Tibial nerve (tissue), 4 donors: ENCODE measurements around the gene PPP1R2B. TPM values are rescaled to one million over a fixed set of nuclear protein-coding genes. Genes with fewer than 3 reads are reported as not detected.
A peak's percentile ranks its signal among the peaks of the same experiment; 100 is the strongest.

Experiments used
- DNase-seq, 2 donors: peaks; one replicate each; pipeline ENCODE4 v3.0.0-alpha.2; 2019; ENCODE audit warnings: low spot score in 2 of 2
- H3K27ac ChIP-seq, 4 donors: fragments of 200-600 bp; sonication (generic) in 3 of 4; one replicate each; pipeline ENCODE4 v1.5.1; 2017 to 2019; ENCODE audit warnings: mild to moderate bottlenecking in 1 of 4
- H3K27me3 ChIP-seq, 2 donors: fragments of 200-600 bp; sonication (generic) in 1 of 2; one replicate each; pipeline versions ENCODE4 v1.5.1 to v1.6.0; 2017 to 2019
- H3K36me3 ChIP-seq, 3 donors: fragments of 200-600 bp; sonication (generic); one replicate each; pipeline ENCODE4 v1.5.1; 2018 to 2019
- H3K4me1 ChIP-seq, 4 donors: fragments of 200-600 bp; sonication (generic) in 3 of 4; one replicate each; pipeline ENCODE4 v1.5.1; 2017 to 2019
- H3K4me3 ChIP-seq, 4 donors: fragments of 200-600 bp; sonication (generic) in 3 of 4; one replicate each; pipeline ENCODE4 v1.5.1; 2017 to 2019; ENCODE audit warnings: mild to moderate bottlenecking in 1 of 4, moderate library complexity in 1 of 4
- H3K9me3 ChIP-seq, 4 donors: fragments of 200-600 bp; sonication (generic) in 3 of 4; one replicate each; pipeline ENCODE4 v1.5.1; 2017 to 2019
- CTCF ChIP-seq, 5 experiments: fragments of 200-600 bp in 3 of 5; fragments of 450-650 bp in 2 of 5; sonication (generic) in 3 of 5; IDR thresholded peaks; one replicate each; pipeline ENCODE4 v1.5.1; 2016 to 2019; ENCODE audit warnings: antibody characterized with exemption in 5 of 5, mild to moderate bottlenecking in 3 of 5, moderate library complexity in 2 of 5
- EP300 ChIP-seq, 2 donors: sonication (generic); formaldehyde crosslinking; IDR thresholded peaks; one replicate each; pipeline ENCODE4 v1.6.1; 2017; ENCODE audit warnings: antibody characterized with exemption in 2 of 2, mild to moderate bottlenecking in 1 of 2
- POLR2A ChIP-seq, 2 donors: fragments of 450-650 bp; IDR thresholded peaks; one replicate each; pipeline ENCODE4 v1.6.1; 2017; ENCODE audit warnings: antibody characterized with exemption in 2 of 2, mild to moderate bottlenecking in 2 of 2, moderate library complexity in 2 of 2
- WGBS, 2 donors: methylation state at CpG; one replicate each; pipeline ENCODE4 v1.1.5; 2018; 5-methylcytosine and 5-hydroxymethylcytosine counted together
- total RNA-seq, 4 donors: library from RNA; depleted of rRNA; stranded (reverse); fragments of >200 nt; gene quantifications; one replicate each; pipeline ENCODE4 v1.1.0, GENCODE V29; 2016

The PPP1R2B gene
- total RNA-seq, 4 donors from 2014 or later: not detected

DNA sequence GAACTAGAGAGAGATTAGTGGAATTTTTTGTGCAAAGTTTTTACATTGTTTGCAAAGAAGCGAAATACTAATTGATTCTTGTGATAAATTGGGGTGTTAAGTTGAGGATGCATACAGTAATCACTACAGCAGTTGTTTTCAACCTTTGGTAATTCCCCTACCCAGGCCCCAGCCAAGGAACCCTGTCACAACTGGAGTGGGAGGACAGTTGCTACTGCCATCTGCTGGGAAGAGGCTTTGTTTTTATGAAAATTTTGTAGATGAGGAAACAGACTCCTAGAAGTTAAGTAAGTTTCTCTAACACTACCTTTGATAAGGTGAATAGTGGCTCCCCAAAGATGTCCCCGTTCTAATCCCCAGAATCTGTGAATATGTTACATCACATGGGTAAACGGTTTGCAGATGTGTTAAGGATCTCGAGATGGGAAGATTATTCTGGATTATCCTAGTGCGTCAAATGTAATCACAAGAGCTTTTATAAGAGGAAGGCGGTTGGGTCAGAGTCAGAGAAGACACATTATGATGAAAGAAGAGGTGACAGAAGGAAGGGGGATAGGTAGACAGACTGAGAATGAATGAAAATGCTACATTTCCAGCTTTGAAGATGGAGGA, 34.0 kb upstream of the PPP1R2B start:
- TF ChIP-seq CTCF (IDR thresholded peaks at IDR 0.05) (peak in 3 of 5 experiments; percentile 17 to 21 (median 19)), EP300 (IDR thresholded peaks at IDR 0.05) (no peak)
- Histone ChIP-seq H3K4me1 (no peaks in the 10 kb centered on the region), H3K9me3 (peaks cover 0 to 2% (median 0%) of the 10 kb centered on the region in 4 donors), H3K27ac (no peak overlapping the region), H3K27me3 (no peaks in the 10 kb centered on the region), H3K4me3 (no peak overlapping the region), H3K36me3 (no peaks in the 10 kb centered on the region)
- 72 to 75% methylated on average over 6 of the region's 6 CpGs for WGBS, 2 donors
- no peak for DNase-seq

- 86 to 90% methylated on average over 3 of the region's 3 CpGs for WGBS, 2 donors
- H3K36me3 ChIP-seq: no peaks in the 10 kb centered on the region
- H3K27me3 ChIP-seq: no peaks in the 10 kb centered on the region
- no peaks in the 10 kb centered on the region for H3K4me1 ChIP-seq
- H3K4me3 ChIP-seq: no peak overlapping the region
- TF ChIP-seq EP300 (IDR thresholded peaks at IDR 0.05) (no peak), CTCF (IDR thresholded peaks at IDR 0.05) (no peak), POLR2A (IDR thresholded peaks at IDR 0.05) (no peak)
- H3K27ac ChIP-seq: no peak overlapping the region
- no peak for DNase-seq
- no peaks in the 10 kb centered on the region for H3K9me3 ChIP-seq
These were observed 30.6 kb upstream of the PPP1R2B start for GRCh38 chr5:156819537-156819936.

- Histone ChIP-seq H3K36me3 (no peaks in the 10 kb centered on the region), H3K27me3 (no peaks in the 10 kb centered on the region), H3K9me3 (no peaks in the 10 kb centered on the region), H3K27ac (no peak overlapping the region), H3K4me3 (no peak overlapping the region), H3K4me1 (no peaks in the 10 kb centered on the region)
- no peak for DNase-seq
- TF ChIP-seq EP300 (IDR thresholded peaks at IDR 0.05): no peak
- no peak for TF ChIP-seq POLR2A (IDR thresholded peaks at IDR 0.05)
- no peak for TF ChIP-seq CTCF (IDR thresholded peaks at IDR 0.05)
- WGBS, 2 donors: 87 to 89% methylated on average over 7 of the region's 7 CpGs
These were observed 30.0 kb upstream of the PPP1R2B start for GRCh38 chr5:156819967-156820581.

DNA sequence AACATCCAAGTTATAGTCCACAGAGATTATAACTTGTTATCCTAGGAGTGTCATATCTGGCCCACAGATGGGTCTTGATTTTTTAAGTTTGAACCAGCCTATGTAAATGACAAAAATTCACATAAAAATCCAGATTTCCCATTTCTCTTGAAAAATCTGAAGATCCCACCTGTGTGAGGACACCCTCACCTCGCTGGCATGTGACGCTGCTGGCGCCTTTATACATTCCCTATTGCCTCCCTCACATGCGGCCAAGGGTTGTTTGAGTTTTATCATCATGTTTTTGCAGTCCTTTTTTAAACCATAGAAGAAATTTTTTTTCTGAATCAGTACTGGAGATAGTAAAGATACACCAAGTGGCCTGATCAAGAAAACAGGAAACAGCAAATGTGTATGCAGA, 25.9 kb upstream of the PPP1R2B start:
- TF ChIP-seq CTCF (IDR thresholded peaks at IDR 0.05) (no peak), POLR2A (IDR thresholded peaks at IDR 0.05) (no peak), EP300 (IDR thresholded peaks at IDR 0.05) (no peak)
- no peak for DNase-seq
- Histone ChIP-seq H3K27ac (no peak overlapping the region), H3K9me3 (peaks cover 0 to 5% (median 0%) of the 10 kb centered on the region in 4 donors), H3K27me3 (no peaks in the 10 kb centered on the region), H3K4me1 (no peaks in the 10 kb centered on the region), H3K36me3 (no peaks in the 10 kb centered on the region), H3K4me3 (no peak overlapping the region)
- 93% methylated on average over 4 of the region's 4 CpGs for WGBS, 2 donors

GRCh38 chr5:156824800-156825199, 25.3 kb upstream of the PPP1R2B start:
- no peak overlapping the region for H3K27ac ChIP-seq
- no peak for DNase-seq
- peaks cover 0 to 5% (median 0%) of the 10 kb centered on the region in 4 donors for H3K9me3 ChIP-seq
- no peaks in the 10 kb centered on the region for H3K36me3 ChIP-seq
- TF ChIP-seq EP300 (IDR thresholded peaks at IDR 0.05): no peak
- TF ChIP-seq CTCF (IDR thresholded peaks at IDR 0.05): peak; percentile 8 to 39 (median 28)
- H3K4me3 ChIP-seq: no peak overlapping the region
- WGBS, 2 donors: 11 to 21% methylated on average over 2 of the region's 2 CpGs
- H3K4me1 ChIP-seq: no peaks in the 10 kb centered on the region
- H3K27me3 ChIP-seq: no peaks in the 10 kb centered on the region
